GM12801 (cell line): ENCODE measurements around the gene GOLT1A.

Experiments
- CTCF ChIP-seq: IDR thresholded peaks from one replicate; pipeline ENCODE4 v1.5.1; 2011; ENCODE audit warnings: control low read depth; ENCODE audit not compliant: insufficient read length; ENCODE audit errors: extremely low read depth

The GOLT1A gene

GRCh38 chr1:204227996-204228785 is 14.4 kb upstream of the GOLT1A start:
- TF ChIP-seq CTCF = no peak

GRCh38 chr1:204227351-204227750 is 13.6 kb upstream of the GOLT1A start:
- TF ChIP-seq CTCF = no peak

- no peak for TF ChIP-seq CTCF
Measured at GRCh38 chr1:204225841-204226735, 12.3 kb upstream of the GOLT1A start.

GRCh38 chr1:204224655-204225054 is 10.9 kb upstream of the GOLT1A start:
- TF ChIP-seq CTCF = no peak

- no peak for TF ChIP-seq CTCF
Measured at GRCh38 chr1:204223129-204223860, 9.5 kb upstream of the GOLT1A start.

DNA sequence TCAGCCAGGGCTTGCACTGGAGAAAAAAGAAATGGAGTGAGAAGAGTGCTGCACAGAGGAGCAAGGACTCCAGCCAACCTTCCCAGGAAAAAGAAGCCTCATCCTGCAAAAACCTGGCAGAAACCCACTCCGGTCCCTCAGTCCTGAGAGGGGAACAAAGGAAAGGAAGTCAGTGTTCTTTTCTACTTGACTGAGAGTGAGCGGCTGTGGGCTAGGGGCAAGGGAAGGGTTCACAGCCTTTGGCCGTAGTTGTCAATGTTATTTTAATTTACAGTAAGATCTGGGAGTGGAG is 8.9 kb upstream of the GOLT1A start:
- TF ChIP-seq CTCF = no peak
